GM12891 (cell line): Measurements from ENCODE around the gene LPA.

Experiments
- POLR2A ChIP-seq: IDR thresholded peaks from 2 replicates; pipeline ENCODE4 v1.6.1; 2011; ENCODE audit warnings: low read depth, low read length, control low read depth
- SPI1 ChIP-seq: IDR thresholded peaks from 2 replicates; pipeline ENCODE4 v1.6.1; 2011; ENCODE audit warnings: low read depth, low read length, control low read depth
- TAF1 ChIP-seq: IDR thresholded peaks from 2 replicates; pipeline ENCODE4 v1.6.1; 2011; ENCODE audit warnings: low read depth, low read length, control low read depth

- no peak for TF ChIP-seq TAF1
- no peak for TF ChIP-seq SPI1
- TF ChIP-seq POLR2A, result no peak
Observed at GRCh38 chr6:160692369-160692959, 28.4 kb upstream of the LPA start.
